Adrenal gland (tissue), 5 donors: ENCODE results near the gene STARD5.

ENCODE experiments used
- POLR2A ChIP-seq, 2 donors: fragments of 450-650 bp; IDR thresholded peaks; one replicate each; pipeline ENCODE4 v1.6.1; 2017; ENCODE audit warnings: antibody characterized with exemption in 2 of 2, mild to moderate bottlenecking in 2 of 2, moderate library complexity in 1 of 2
- TF ChIP-seq, protein P1 (sequence below), 6 experiments: fragments of 450-650 bp in 4 of 6; fragments of 200-600 bp in 2 of 6; sonication (generic) in 1 of 6; IDR thresholded peaks; 1 replicate in 5 of 6; 2 replicates in 1 of 6; pipeline versions ENCODE4 v1.5.1 to v1.8.0; 2016 to 2021; ENCODE audit warnings: antibody characterized with exemption in 6 of 6, mild to moderate bottlenecking in 2 of 6, moderate library complexity in 1 of 6
- donor health status: DM: no; HTN: no; CAD: no.

DNA sequence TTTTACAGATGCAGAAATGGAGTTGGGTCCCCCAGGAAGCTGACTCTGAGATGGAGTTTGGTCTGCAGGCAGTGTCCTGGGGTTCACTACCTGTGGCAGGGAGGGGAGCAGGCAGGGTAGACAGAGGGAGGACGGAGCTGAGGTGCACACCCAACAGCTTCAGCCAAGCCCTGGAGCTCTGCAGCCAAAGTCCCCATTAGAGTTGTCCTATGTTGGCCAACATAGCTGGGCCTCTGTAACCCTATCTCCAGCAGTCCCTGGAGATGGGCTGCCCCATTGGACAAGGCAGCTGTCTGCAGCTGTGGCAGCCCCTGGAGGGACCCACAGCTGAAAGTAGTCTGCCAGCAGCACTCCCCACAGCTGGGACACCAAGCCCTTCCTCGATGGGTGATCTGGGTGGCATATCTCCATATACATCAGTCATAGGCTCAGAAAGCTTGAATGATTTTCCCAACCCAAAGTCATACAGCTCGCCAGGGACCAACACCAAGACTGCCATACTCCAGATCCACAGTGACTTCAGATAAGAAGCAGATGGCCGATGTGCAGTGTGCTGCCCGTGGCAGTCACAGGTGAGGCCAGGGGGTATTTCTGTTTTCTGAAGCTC is 31.9 kb downstream of the STARD5 start:
- TF ChIP-seq POLR2A (IDR thresholded peaks at IDR 0.05), result no peak
- TF ChIP-seq, protein P1, sequence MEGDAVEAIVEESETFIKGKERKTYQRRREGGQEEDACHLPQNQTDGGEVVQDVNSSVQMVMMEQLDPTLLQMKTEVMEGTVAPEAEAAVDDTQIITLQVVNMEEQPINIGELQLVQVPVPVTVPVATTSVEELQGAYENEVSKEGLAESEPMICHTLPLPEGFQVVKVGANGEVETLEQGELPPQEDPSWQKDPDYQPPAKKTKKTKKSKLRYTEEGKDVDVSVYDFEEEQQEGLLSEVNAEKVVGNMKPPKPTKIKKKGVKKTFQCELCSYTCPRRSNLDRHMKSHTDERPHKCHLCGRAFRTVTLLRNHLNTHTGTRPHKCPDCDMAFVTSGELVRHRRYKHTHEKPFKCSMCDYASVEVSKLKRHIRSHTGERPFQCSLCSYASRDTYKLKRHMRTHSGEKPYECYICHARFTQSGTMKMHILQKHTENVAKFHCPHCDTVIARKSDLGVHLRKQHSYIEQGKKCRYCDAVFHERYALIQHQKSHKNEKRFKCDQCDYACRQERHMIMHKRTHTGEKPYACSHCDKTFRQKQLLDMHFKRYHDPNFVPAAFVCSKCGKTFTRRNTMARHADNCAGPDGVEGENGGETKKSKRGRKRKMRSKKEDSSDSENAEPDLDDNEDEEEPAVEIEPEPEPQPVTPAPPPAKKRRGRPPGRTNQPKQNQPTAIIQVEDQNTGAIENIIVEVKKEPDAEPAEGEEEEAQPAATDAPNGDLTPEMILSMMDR (IDR thresholded peaks at IDR 0.05), result no peak
